IPS DF 6.9 (cell line): ENCODE results near the gene RAB4A.

Source experiments
- DNase-seq: peaks from one replicate; pipeline ENCODE4 v3.0.0-alpha.2; 2013; ENCODE audit warnings: low read depth, low spot score
- H3K27ac ChIP-seq: one replicate; pipeline ENCODE4 v1.5.1; 2013; ENCODE audit warnings: low read length, control low read depth
- H3K27me3 ChIP-seq: 2 replicates; pipeline ENCODE4 v1.6.1; 2013; ENCODE audit warnings: mild to moderate bottlenecking, low read length; ENCODE audit not compliant: control insufficient read depth, insufficient read depth
- H3K36me3 ChIP-seq: 2 replicates; pipeline ENCODE4 v1.6.1; 2013; ENCODE audit warnings: low read length; ENCODE audit not compliant: control insufficient read depth, insufficient read depth
- H3K4me1 ChIP-seq: 2 replicates; pipeline ENCODE4 v1.6.1; 2013; ENCODE audit warnings: low read length; ENCODE audit not compliant: control insufficient read depth, insufficient read depth
- H3K4me3 ChIP-seq: 2 replicates; pipeline ENCODE4 v1.5.1; 2013; ENCODE audit warnings: mild to moderate bottlenecking, low read length
- H3K9me3 ChIP-seq: 2 replicates; pipeline ENCODE4 v1.6.1; 2013; ENCODE audit warnings: low read length, inconsistent platforms; ENCODE audit not compliant: control insufficient read depth, insufficient read depth
- WGBS: extraction: QIAGEN DNeasy Blood & Tissue Kit; methylation state at CpG from one replicate; pipeline ENCODE4 v1.1.7; 2013; ENCODE audit warnings: mixed read lengths, missing lambda C conversion rate; ENCODE audit not compliant: insufficient read length, insufficient coverage; 5-methylcytosine and 5-hydroxymethylcytosine counted together

The RAB4A gene

GRCh38 chr1:229230140-229230892 lies 40.6 kb upstream of the RAB4A start:
- no peaks in the 10 kb centered on the region for H3K9me3 ChIP-seq
- no peaks in the 10 kb centered on the region for H3K27me3 ChIP-seq
- no peak for DNase-seq
- H3K27ac ChIP-seq = no peak overlapping the region
- H3K4me1 ChIP-seq = peaks cover 12% of the 10 kb centered on the region; the same call in 1 of the 2 replicates
- no peaks in the 10 kb centered on the region for H3K36me3 ChIP-seq
- no peak overlapping the region for H3K4me3 ChIP-seq
- no CpG with 5 or more reads among the region's 14 CpGs for WGBS

DNA sequence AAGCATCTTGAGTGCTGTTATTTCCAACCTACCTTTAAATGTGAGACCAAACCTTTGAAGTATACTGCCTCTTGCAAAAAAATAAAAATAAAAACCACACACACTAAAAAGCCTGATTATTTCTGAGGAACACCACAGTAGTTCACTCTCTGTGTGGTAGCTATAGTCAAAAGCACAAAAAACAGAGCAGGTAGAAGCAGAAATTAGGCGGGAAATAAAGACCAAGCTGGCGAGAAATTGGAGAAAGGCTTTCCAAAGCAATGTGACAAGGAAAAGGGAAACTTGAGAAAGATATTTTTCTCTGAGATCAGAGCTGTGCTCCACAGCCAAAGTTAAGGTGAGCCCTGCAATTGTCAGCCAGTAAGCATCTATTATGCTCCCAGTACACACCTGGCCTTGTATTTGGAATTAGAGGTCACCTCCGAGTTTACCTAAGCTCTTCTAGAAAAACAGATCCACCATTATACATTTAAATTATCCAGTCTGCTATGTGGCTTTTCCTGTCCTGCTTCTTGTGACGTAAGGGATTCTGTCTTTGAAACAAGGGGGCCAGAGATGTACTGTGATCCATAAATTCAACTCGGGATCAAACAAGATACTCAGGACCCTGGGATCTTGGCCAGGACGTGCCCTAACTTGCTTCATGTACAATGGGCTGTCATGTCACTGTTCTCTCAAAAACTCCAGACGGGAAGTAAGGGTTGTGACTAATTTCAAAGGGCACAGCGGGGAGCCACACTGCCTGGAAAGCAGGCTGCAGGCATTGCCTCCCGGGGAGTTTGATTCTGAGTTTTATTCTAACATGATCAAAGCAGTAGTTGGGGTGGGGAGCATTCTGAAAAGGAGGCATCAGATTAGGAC lies 39.8 kb upstream of the RAB4A start:
- no peak overlapping the region for H3K27ac ChIP-seq
- H3K9me3 ChIP-seq = no peaks in the 10 kb centered on the region
- no peak for DNase-seq
- no peaks in the 10 kb centered on the region for H3K36me3 ChIP-seq
- no CpG with 5 or more reads among the region's 9 CpGs for WGBS
- H3K4me3 ChIP-seq = no peak overlapping the region
- H3K27me3 ChIP-seq = no peaks in the 10 kb centered on the region
- H3K4me1 ChIP-seq = peaks cover 12% of the 10 kb centered on the region; the same call in 1 of the 2 replicates

DNA sequence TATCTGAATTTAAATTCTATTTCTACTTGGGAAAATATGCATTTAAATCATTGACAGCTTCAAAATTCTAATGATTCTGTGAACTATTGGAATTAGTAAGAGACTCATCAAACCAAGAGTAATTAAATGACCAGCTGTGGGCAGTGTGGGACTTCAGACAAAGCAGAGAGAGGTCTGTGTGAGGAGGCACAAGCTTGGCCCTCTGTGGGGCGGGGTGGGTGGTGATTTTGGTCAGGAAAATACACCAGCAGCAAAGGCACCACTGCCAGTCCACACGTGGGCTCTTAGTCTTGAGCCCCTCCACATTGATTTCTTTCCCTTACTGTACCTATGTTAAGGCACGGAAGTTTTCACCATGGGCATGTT lies 39.2 kb upstream of the RAB4A start:
- peaks cover 12% of the 10 kb centered on the region; the same call in 1 of the 2 replicates for H3K4me1 ChIP-seq
- DNase-seq = no peak
- no peaks in the 10 kb centered on the region for H3K27me3 ChIP-seq
- H3K27ac ChIP-seq = no peak overlapping the region
- H3K36me3 ChIP-seq = no peaks in the 10 kb centered on the region
- H3K9me3 ChIP-seq = no peaks in the 10 kb centered on the region
- WGBS = no CpG with 5 or more reads among the region's 3 CpGs
- H3K4me3 ChIP-seq = no peak overlapping the region

DNA sequence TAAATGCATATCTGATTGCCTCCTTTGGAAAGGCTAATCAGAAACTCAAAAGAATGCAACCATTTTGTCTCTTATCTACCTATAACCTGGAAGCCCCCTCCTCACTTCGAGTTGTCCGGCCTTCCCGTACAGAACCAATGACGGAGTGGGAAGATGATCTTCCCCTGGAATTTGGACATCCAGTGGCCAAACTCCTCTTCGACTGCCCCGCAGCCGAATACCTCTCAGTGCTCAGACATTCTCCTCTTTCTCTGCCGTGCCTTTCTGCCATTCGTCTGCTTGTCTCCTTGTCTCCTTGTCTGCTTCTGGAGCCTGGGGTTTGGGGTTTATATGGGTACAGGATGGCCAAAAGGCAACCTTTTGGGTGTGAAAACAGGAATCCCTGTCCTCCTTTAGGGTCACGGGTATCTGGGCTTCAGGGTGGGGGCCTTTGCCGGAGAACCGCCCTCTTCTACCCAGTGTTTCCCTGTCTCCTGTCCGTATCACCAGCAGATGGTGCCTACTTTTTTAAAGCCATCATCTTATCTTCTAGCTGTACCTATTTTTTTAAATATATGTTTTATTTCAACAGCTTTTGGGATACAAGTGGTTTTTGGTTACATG lies 35.9 kb upstream of the RAB4A start:
- Histone ChIP-seq H3K27me3 (no peaks in the 10 kb centered on the region), H3K9me3 (no peaks in the 10 kb centered on the region), H3K27ac (no peak overlapping the region), H3K4me3 (no peak overlapping the region), H3K4me1 (peaks cover 7% of the 10 kb centered on the region; the same call in 1 of the 2 replicates), H3K36me3 (no peaks in the 10 kb centered on the region)
- no CpG with 5 or more reads among the region's 13 CpGs for WGBS
- DNase-seq = no peak

- Histone ChIP-seq H3K9me3 (no peaks in the 10 kb centered on the region), H3K36me3 (no peaks in the 10 kb centered on the region; the same call in 1 of the 2 replicates), H3K4me1 (peaks cover 5% of the 10 kb centered on the region; the same call in 1 of the 2 replicates), H3K4me3 (no peak overlapping the region), H3K27me3 (no peaks in the 10 kb centered on the region), H3K27ac (no peak overlapping the region)
- no CpG with 5 or more reads among the region's 2 CpGs for WGBS
- no peak for DNase-seq
Measured at GRCh38 chr1:229237320-229237719, 33.6 kb upstream of the RAB4A start.

GRCh38 chr1:229238231-229238630 lies 32.7 kb upstream of the RAB4A start:
- Histone ChIP-seq H3K4me1 (peaks cover 5% of the 10 kb centered on the region; the same call in 1 of the 2 replicates), H3K27me3 (no peaks in the 10 kb centered on the region), H3K4me3 (no peak overlapping the region), H3K36me3 (no peaks in the 10 kb centered on the region; the same call in 1 of the 2 replicates), H3K27ac (no peak overlapping the region), H3K9me3 (no peaks in the 10 kb centered on the region)
- WGBS = no CpG with 5 or more reads among the region's 1 CpG
- no peak for DNase-seq

- Histone ChIP-seq H3K27ac (no peak overlapping the region), H3K4me1 (peaks cover 5% of the 10 kb centered on the region; the same call in 1 of the 2 replicates), H3K36me3 (no peaks in the 10 kb centered on the region; the same call in 1 of the 2 replicates), H3K9me3 (no peaks in the 10 kb centered on the region), H3K4me3 (no peak overlapping the region), H3K27me3 (no peaks in the 10 kb centered on the region)
- WGBS = no CpG with 5 or more reads among the region's 6 CpGs
- no peak for DNase-seq
Measured at GRCh38 chr1:229238674-229239415, 32.1 kb upstream of the RAB4A start.

DNA sequence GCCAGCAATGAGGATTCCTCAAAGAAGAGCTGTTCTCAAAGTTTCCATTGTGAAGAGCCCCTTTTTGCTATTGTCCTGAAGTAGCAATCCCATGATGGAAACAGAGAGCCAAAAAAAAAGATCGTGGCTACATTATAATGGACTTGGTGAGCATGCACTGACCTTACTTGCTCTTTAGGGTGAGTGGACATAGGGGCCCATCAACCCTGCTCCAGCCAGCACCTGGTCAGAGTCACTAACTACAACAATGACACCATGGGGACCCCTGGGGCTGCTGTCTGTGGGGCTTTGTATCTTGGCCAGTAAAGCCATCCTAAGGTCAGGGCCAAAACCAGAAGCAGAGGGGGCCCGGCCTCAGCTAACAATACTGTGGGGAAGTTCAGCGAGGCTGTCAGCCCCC lies 30.4 kb upstream of the RAB4A start:
- no CpG with 5 or more reads among the region's 3 CpGs for WGBS
- no peak for DNase-seq
- no peak overlapping the region for H3K27ac ChIP-seq
- no peaks in the 10 kb centered on the region for H3K9me3 ChIP-seq
- H3K36me3 ChIP-seq = no peaks in the 10 kb centered on the region; the same call in 1 of the 2 replicates
- H3K4me3 ChIP-seq = no peak overlapping the region
- no peaks in the 10 kb centered on the region for H3K4me1 ChIP-seq
- H3K27me3 ChIP-seq = no peaks in the 10 kb centered on the region

GRCh38 chr1:229241390-229241789 lies 29.5 kb upstream of the RAB4A start:
- H3K36me3 ChIP-seq = no peaks in the 10 kb centered on the region; the same call in 1 of the 2 replicates
- WGBS = no CpG with 5 or more reads among the region's 4 CpGs
- no peak for DNase-seq
- H3K27me3 ChIP-seq = no peaks in the 10 kb centered on the region
- no peak overlapping the region for H3K4me3 ChIP-seq
- H3K27ac ChIP-seq = no peak overlapping the region
- H3K9me3 ChIP-seq = no peaks in the 10 kb centered on the region
- no peaks in the 10 kb centered on the region for H3K4me1 ChIP-seq

GRCh38 chr1:229243638-229244037 lies 27.3 kb upstream of the RAB4A start:
- WGBS = 100% methylated on average over 2 of the region's 4 CpGs
- Histone ChIP-seq H3K27ac (no peak overlapping the region), H3K4me3 (no peak overlapping the region), H3K36me3 (no peaks in the 10 kb centered on the region; the same call in 1 of the 2 replicates), H3K27me3 (no peaks in the 10 kb centered on the region), H3K4me1 (no peaks in the 10 kb centered on the region), H3K9me3 (no peaks in the 10 kb centered on the region)
- no peak for DNase-seq
